Glutamatergic neuron (in vitro differentiated cells): ENCODE measurements around the gene UTP4. TPM values are rescaled to one million over a fixed set of nuclear protein-coding genes. Genes with fewer than 3 reads are reported as not detected.

Experiments
- DNase-seq: peaks from one replicate; pipeline ENCODE4 v3.0.0; 2022
- H3K27ac Mint-ChIP-seq: one replicate; pipeline ENCODE4 v1.8.0; 2020; ENCODE audit warnings: mild to moderate bottlenecking, mixed read lengths, inconsistent platforms; ENCODE audit not compliant: unreplicated experiment
- H3K27me3 Mint-ChIP-seq: one replicate; pipeline ENCODE4 v1.8.0; 2020; ENCODE audit warnings: mild to moderate bottlenecking, moderate library complexity, mixed read lengths, inconsistent platforms; ENCODE audit not compliant: unreplicated experiment
- H3K36me3 Mint-ChIP-seq: one replicate; pipeline ENCODE4 v1.8.0; 2020; ENCODE audit warnings: mild to moderate bottlenecking, mixed read lengths, inconsistent platforms; ENCODE audit not compliant: unreplicated experiment
- H3K4me1 Mint-ChIP-seq: one replicate; pipeline ENCODE4 v1.8.0; 2020; ENCODE audit warnings: mild to moderate bottlenecking, low read depth, mixed read lengths, inconsistent platforms; ENCODE audit not compliant: unreplicated experiment
- H3K4me3 Mint-ChIP-seq: one replicate; pipeline ENCODE4 v1.8.0; 2020; ENCODE audit warnings: mild to moderate bottlenecking, mixed read lengths, inconsistent platforms; ENCODE audit not compliant: unreplicated experiment
- H3K9me3 Mint-ChIP-seq: one replicate; pipeline ENCODE4 v1.8.0; 2020; ENCODE audit warnings: mild to moderate bottlenecking, moderate library complexity, mixed read lengths, inconsistent platforms; ENCODE audit not compliant: unreplicated experiment
- CTCF ChIP-seq: fragments of 200-600 bp; sonication (generic); IDR thresholded peaks from one replicate; pipeline ENCODE4 v1.5.0; 2021; ENCODE audit not compliant: partially characterized antibody, unreplicated experiment
- total RNA-seq: library from RNA; stranded (reverse); fragmentation: NEBNext Ultra II Directional; extraction: Animal tissue kit (Norgen Biotek cat#: 25700); gene quantifications from one replicate; pipeline ENCODE4 v1.2.1, GENCODE V29; 2021; ENCODE audit not compliant: unreplicated experiment

Gene UTP4
- total RNA-seq, 1 donor from 2014 or later: 70.7 TPM

- H3K4me3 Mint-ChIP-seq: peak within 1 kb of the TSS; percentile 94
- H3K27ac Mint-ChIP-seq: peak within 1 kb of the TSS; percentile 87
- no peak for TF ChIP-seq CTCF
These were observed 54.4 kb downstream of the UTP4 start, which contains the start of gene SNTB2 for GRCh38 chr16:69186642-69187445. SNTB2 (plus strand) TSS chr16:69187164; CDS start chr16:69187167, 3 bp downstream.

GRCh38 chr16:69187446-69188235 lies 55.2 kb downstream of the UTP4 start:
- peaks cover 7% of the 10 kb centered on the region for H3K9me3 Mint-ChIP-seq
- peak; percentile 60 for DNase-seq
- peak overlapping the region; percentile 87 for H3K27ac Mint-ChIP-seq
- peaks cover 5% of the 10 kb centered on the region for H3K27me3 Mint-ChIP-seq
- no peaks in the 10 kb centered on the region for H3K36me3 Mint-ChIP-seq
- TF ChIP-seq CTCF: no peak
- peaks cover 23% of the 10 kb centered on the region for H3K4me1 Mint-ChIP-seq
- H3K4me3 Mint-ChIP-seq: peak overlapping the region; percentile 88

More at GRCh38 chr16:69186642-69187445, 54.4 kb downstream of the UTP4 start, which contains the start of gene SNTB2:
- peak; percentile 95 for DNase-seq
- H3K27me3 Mint-ChIP-seq: peaks cover 9% of the 10 kb centered on the region
- H3K36me3 Mint-ChIP-seq: no peaks in the 10 kb centered on the region
- H3K9me3 Mint-ChIP-seq: peaks cover 9% of the 10 kb centered on the region
- peaks cover 29% of the 10 kb centered on the region for H3K4me1 Mint-ChIP-seq

- Mint-ChIP-seq H3K27ac (peak overlapping the region; percentile 87), H3K9me3 (peaks cover 3% of the 10 kb centered on the region), H3K4me1 (peaks cover 18% of the 10 kb centered on the region), H3K4me3 (peak overlapping the region; percentile 88), H3K27me3 (peaks cover 2% of the 10 kb centered on the region), H3K36me3 (no peaks in the 10 kb centered on the region)
- no peak for TF ChIP-seq CTCF
- DNase-seq: no peak
These were observed 55.7 kb downstream of the UTP4 start for GRCh38 chr16:69188236-69188549.

GRCh38 chr16:69188716-69189115 lies 56.3 kb downstream of the UTP4 start:
- Mint-ChIP-seq H3K27ac (no peak overlapping the region), H3K9me3 (peaks cover 3% of the 10 kb centered on the region), H3K27me3 (peaks cover 2% of the 10 kb centered on the region), H3K4me1 (peaks cover 19% of the 10 kb centered on the region), H3K4me3 (peak overlapping the region; percentile 88), H3K36me3 (no peaks in the 10 kb centered on the region)
- TF ChIP-seq CTCF: no peak
- no peak for DNase-seq

- DNase-seq: no peak
- Mint-ChIP-seq H3K36me3 (no peaks in the 10 kb centered on the region), H3K4me1 (peaks cover 26% of the 10 kb centered on the region), H3K27me3 (peaks cover 2% of the 10 kb centered on the region), H3K4me3 (peak overlapping the region; percentile 61), H3K9me3 (peaks cover 3% of the 10 kb centered on the region), H3K27ac (peak overlapping the region; percentile 29)
- no peak for TF ChIP-seq CTCF
These were observed 57.7 kb downstream of the UTP4 start for GRCh38 chr16:69190046-69190588.
